ENCODE results near the gene GTF3A. TPM values are rescaled to one million over a fixed set of nuclear protein-coding genes. Genes with fewer than 3 reads are reported as not detected.

GTF3A gene
- total RNA-seq, 1 experiment from 2014 or later = 159 TPM

GRCh38 chr13:27415116-27415515, 9.3 kb upstream of the GTF3A start:
- no TSS peak for BruUV-seq (replicated peaks)
- Mint-ChIP-seq H3K27ac (ENCODE audit: low read depth, unreplicated experiment) (no peak overlapping the region), H3K9me3 (ENCODE audit: unreplicated experiment) (no peaks in the 10 kb centered on the region), H3K27me3 (ENCODE audit: insufficient read depth, unreplicated experiment) (peaks cover 61% of the 10 kb centered on the region), H3K4me3 (ENCODE audit: unreplicated experiment) (no peak overlapping the region), H3K4me1 (ENCODE audit: insufficient read depth, unreplicated experiment) (no peaks in the 10 kb centered on the region), H3K36me3 (ENCODE audit: insufficient read depth, unreplicated experiment) (no peaks in the 10 kb centered on the region)
- intact Hi-C loops (cut with micrococcal nuclease) = no loop called here
- ChIA-PET POLR2A (no interaction called here), CTCF (interaction anchor here (1.4 to 3.4 kb wide), 2 partner anchors 9 to 412 kb away, joined by 5 to 17 read pairs; no protein-coding TSS in a partner anchor)
- TF ChIP-seq, protein P1, sequence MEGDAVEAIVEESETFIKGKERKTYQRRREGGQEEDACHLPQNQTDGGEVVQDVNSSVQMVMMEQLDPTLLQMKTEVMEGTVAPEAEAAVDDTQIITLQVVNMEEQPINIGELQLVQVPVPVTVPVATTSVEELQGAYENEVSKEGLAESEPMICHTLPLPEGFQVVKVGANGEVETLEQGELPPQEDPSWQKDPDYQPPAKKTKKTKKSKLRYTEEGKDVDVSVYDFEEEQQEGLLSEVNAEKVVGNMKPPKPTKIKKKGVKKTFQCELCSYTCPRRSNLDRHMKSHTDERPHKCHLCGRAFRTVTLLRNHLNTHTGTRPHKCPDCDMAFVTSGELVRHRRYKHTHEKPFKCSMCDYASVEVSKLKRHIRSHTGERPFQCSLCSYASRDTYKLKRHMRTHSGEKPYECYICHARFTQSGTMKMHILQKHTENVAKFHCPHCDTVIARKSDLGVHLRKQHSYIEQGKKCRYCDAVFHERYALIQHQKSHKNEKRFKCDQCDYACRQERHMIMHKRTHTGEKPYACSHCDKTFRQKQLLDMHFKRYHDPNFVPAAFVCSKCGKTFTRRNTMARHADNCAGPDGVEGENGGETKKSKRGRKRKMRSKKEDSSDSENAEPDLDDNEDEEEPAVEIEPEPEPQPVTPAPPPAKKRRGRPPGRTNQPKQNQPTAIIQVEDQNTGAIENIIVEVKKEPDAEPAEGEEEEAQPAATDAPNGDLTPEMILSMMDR (IDR thresholded peaks at IDR 0.05; ENCODE audit: unreplicated experiment) = no peak
- no peak for DNase-seq (ENCODE audit: unreplicated experiment)

DNA sequence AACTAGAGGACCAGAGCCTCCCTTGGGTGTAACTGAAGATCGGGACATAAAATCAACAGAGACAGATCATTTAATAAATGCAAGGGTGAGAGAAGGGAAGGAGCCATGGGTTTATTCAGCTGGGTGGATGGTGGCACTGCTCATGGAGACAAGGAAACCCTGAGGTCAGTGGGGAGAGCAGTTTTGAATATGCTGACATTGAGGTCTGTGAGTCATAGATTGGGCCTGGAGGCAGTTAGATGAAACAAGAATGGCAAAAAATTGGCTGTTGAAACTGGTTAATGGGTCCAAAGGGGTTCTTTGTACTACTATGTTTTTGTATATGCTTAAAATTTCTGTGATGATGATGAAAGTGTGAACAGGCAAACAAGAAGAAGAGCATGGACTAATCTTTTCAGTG, 5.1 kb upstream of the GTF3A start:
- no TSS peak for BruUV-seq (replicated peaks)
- Mint-ChIP-seq H3K9me3 (ENCODE audit: unreplicated experiment) (no peaks in the 10 kb centered on the region), H3K27ac (ENCODE audit: low read depth, unreplicated experiment) (no peak overlapping the region), H3K36me3 (ENCODE audit: insufficient read depth, unreplicated experiment) (no peaks in the 10 kb centered on the region), H3K4me1 (ENCODE audit: insufficient read depth, unreplicated experiment) (no peaks in the 10 kb centered on the region), H3K4me3 (ENCODE audit: unreplicated experiment) (no peak overlapping the region), H3K27me3 (ENCODE audit: insufficient read depth, unreplicated experiment) (peaks cover 27% of the 10 kb centered on the region)
- DNase-seq (ENCODE audit: unreplicated experiment) = peak; percentile 27
- intact Hi-C loops (cut with micrococcal nuclease) = no loop called here
- ChIA-PET CTCF (interaction anchor here (0.6 to 0.7 kb wide), 2 partner anchors 61 to 1641 kb away, joined by 3 read pairs; no protein-coding TSS in a partner anchor), POLR2A (interaction anchor here (0.6 to 1.7 kb wide), 3 partner anchors 10 to 53 kb away, joined by 3 to 4 read pairs (median 4); no protein-coding TSS in a partner anchor)
- TF ChIP-seq, protein P1 (IDR thresholded peaks at IDR 0.05; ENCODE audit: unreplicated experiment) = no peak

GRCh38 chr13:27421101-27421871, 3.1 kb upstream of the GTF3A start:
- intact Hi-C loops (cut with micrococcal nuclease) = no loop called here
- TF ChIP-seq, protein P1 (IDR thresholded peaks at IDR 0.05; ENCODE audit: unreplicated experiment) = no peak
- no TSS peak for BruUV-seq (replicated peaks)
- CTCF ChIA-PET = interaction anchor here (0.6 to 0.7 kb wide), 2 partner anchors 222 to 410 kb away, joined by 3 to 4 read pairs; no protein-coding TSS in a partner anchor
- H3K4me3 Mint-ChIP-seq (ENCODE audit: unreplicated experiment) = no peak overlapping the region
- peaks cover 7% of the 10 kb centered on the region for H3K27me3 Mint-ChIP-seq (ENCODE audit: insufficient read depth, unreplicated experiment)
- H3K27ac Mint-ChIP-seq (ENCODE audit: low read depth, unreplicated experiment) = no peak overlapping the region
- no peaks in the 10 kb centered on the region for H3K36me3 Mint-ChIP-seq (ENCODE audit: insufficient read depth, unreplicated experiment)
- peaks cover 13% of the 10 kb centered on the region for H3K4me1 Mint-ChIP-seq (ENCODE audit: insufficient read depth, unreplicated experiment)
- no peak for DNase-seq (ENCODE audit: unreplicated experiment)
- no peaks in the 10 kb centered on the region for H3K9me3 Mint-ChIP-seq (ENCODE audit: unreplicated experiment)
- POLR2A ChIA-PET = no interaction called here

DNA sequence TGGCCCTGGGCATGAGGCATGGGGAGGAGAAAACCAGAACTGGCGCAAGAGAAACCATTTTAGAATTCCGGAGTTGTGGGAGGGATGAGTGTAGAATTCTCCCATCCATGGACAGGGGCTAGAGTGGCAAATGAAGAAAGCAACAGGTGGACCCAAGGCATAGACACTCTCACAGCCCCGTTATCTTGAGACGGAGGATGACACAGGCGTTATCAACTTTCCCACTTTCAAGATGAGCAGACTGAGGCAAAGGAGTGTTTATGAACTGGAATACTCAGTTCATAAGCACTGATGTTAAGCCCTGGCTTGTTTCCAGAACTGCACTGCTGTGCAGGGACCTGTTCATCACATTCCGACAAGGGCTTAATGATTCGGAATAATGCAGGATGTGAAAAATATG, 1.1 kb upstream of the GTF3A start:
- peaks cover 12% of the 10 kb centered on the region for H3K36me3 Mint-ChIP-seq (ENCODE audit: insufficient read depth, unreplicated experiment)
- peaks cover 28% of the 10 kb centered on the region for H3K4me1 Mint-ChIP-seq (ENCODE audit: insufficient read depth, unreplicated experiment)
- H3K27me3 Mint-ChIP-seq (ENCODE audit: insufficient read depth, unreplicated experiment) = no peaks in the 10 kb centered on the region
- TF ChIP-seq, protein P1 (IDR thresholded peaks at IDR 0.05; ENCODE audit: unreplicated experiment) = no peak
- no peak overlapping the region for H3K27ac Mint-ChIP-seq (ENCODE audit: low read depth, unreplicated experiment)
- intact Hi-C loops (cut with micrococcal nuclease) = no loop called here
- POLR2A ChIA-PET = interaction anchor here (1.4 to 7.2 kb wide), 3 partner anchors 27 to 197 kb away, joined by 6 to 220 read pairs (median 91); partner anchors contain the start of genes LNX2, MTIF3 and POLR1D
- BruUV-seq (replicated peaks) = no TSS peak
- CTCF ChIA-PET = no interaction called here
- DNase-seq (ENCODE audit: unreplicated experiment) = no peak
- H3K4me3 Mint-ChIP-seq (ENCODE audit: unreplicated experiment) = peak overlapping the region; percentile 75
- H3K9me3 Mint-ChIP-seq (ENCODE audit: unreplicated experiment) = no peaks in the 10 kb centered on the region
